Stomach (tissue), 9 donors: ENCODE data around the gene HRH1. TPM values are rescaled to one million over a fixed set of nuclear protein-coding genes. Genes with fewer than 3 reads are reported as not detected.

Experiments
- DNase-seq, 2 donors: peaks; one replicate each; pipeline versions ENCODE4 v3.0.0 to v3.0.0-alpha.2; 2013 to 2019
- H3K27ac ChIP-seq, 5 donors: fragments of 200-600 bp in 4 of 5; sonication (generic) in 4 of 5; one replicate each; pipeline ENCODE4 v1.5.1; 2013 to 2019; ENCODE audit warnings: mild to moderate bottlenecking in 1 of 5, moderate library complexity in 1 of 5
- H3K27me3 ChIP-seq, 3 donors: fragments of 200-600 bp; sonication (generic); one replicate each; pipeline ENCODE4 v1.5.1; 2017 to 2019; ENCODE audit warnings: mixed run types in 1 of 3
- H3K36me3 ChIP-seq, 4 donors: fragments of 200-600 bp; sonication (generic); 1 replicate in 3 of 4; 2 replicates in 1 of 4; pipeline ENCODE4 v1.5.1; 2016 to 2019
- H3K4me1 ChIP-seq, 4 donors: fragments of 200-600 bp; sonication (generic); one replicate each; pipeline ENCODE4 v1.5.1; 2016 to 2019
- H3K4me3 ChIP-seq, 4 donors: fragments of 200-600 bp; sonication (generic) in 3 of 4; one replicate each; pipeline ENCODE4 v1.5.1; 2016 to 2019; ENCODE audit warnings: mild to moderate bottlenecking in 1 of 4
- H3K9me3 ChIP-seq, 4 donors: fragments of 200-600 bp; sonication (generic); one replicate each; pipeline ENCODE4 v1.5.1; 2016 to 2019
- CTCF ChIP-seq, 7 experiments: fragments of 450-650 bp in 4 of 7; fragments of 200-600 bp in 3 of 7; sonication (generic) in 3 of 7; IDR thresholded peaks; one replicate each; pipeline ENCODE4 v1.5.1; 2016 to 2019; ENCODE audit warnings: antibody characterized with exemption in 7 of 7, control low read depth in 2 of 7, mild to moderate bottlenecking in 1 of 7
- EP300 ChIP-seq: sonication (generic); formaldehyde crosslinking; IDR thresholded peaks from one replicate; pipeline ENCODE4 v1.6.1; 2017; ENCODE audit warnings: antibody characterized with exemption
- POLR2A ChIP-seq, 4 donors: fragments of 450-650 bp; IDR thresholded peaks; one replicate each; pipeline ENCODE4 v1.6.1; 2016; ENCODE audit warnings: antibody characterized with exemption in 4 of 4, control low read depth in 2 of 4, mild to moderate bottlenecking in 1 of 4, moderate library complexity in 1 of 4
- POLR2AphosphoS5 ChIP-seq, 3 donors: sonication (generic); formaldehyde crosslinking; IDR thresholded peaks; one replicate each; pipeline ENCODE4 v1.6.1; 2016; ENCODE audit warnings: antibody characterized with exemption in 3 of 3
- WGBS, 5 donors: extraction: QIAGEN DNeasy Blood & Tissue Kit in 3 of 5; methylation state at CpG; one replicate each; pipeline versions ENCODE4 v1.1.5 to v1.1.7; 2013 to 2018; 5-methylcytosine and 5-hydroxymethylcytosine counted together
- intact Hi-C: fragments of 100-400 bp; cut with DNase I; formaldehyde crosslinking; loops from one replicate; pipeline ENCODE4 v1.15.1; 2023; ENCODE audit warnings: low total_unique reads
- polyA plus RNA-seq, 3 donors: library from polyadenylated mRNA; stranded (reverse); fragments of 200-250 nt; gene quantifications; one replicate each; pipeline ENCODE4 v1.2.3, GENCODE V29; 2013
- total RNA-seq, 5 donors: library from RNA; depleted of rRNA; stranded (reverse); fragments of >200 nt; gene quantifications; one replicate each; pipeline versions ENCODE4 v1.1.0 to v1.2.3, GENCODE V29; 2014 to 2016
- donor health status: healthy with polysubstance abuse.
- donor health status: Bipolar disorder and iron deficiency.
- donor health status: healthy.

The HRH1 gene
- total and polyA plus RNA-seq, 8 donors = under 0.01 to 5.0 (median 0.37) TPM; not detected in 1

- no peak for DNase-seq
- Histone ChIP-seq H3K36me3 (no peaks in the 10 kb centered on the region), H3K4me1 (no peaks in the 10 kb centered on the region), H3K27me3 (no peaks in the 10 kb centered on the region), H3K9me3 (no peaks in the 10 kb centered on the region), H3K4me3 (no peak overlapping the region), H3K27ac (no peak overlapping the region)
- intact Hi-C loops = no loop called here
- TF ChIP-seq CTCF (IDR thresholded peaks at IDR 0.05) (no peak), EP300 (no peak), POLR2A (IDR thresholded peaks at IDR 0.05) (no peak), POLR2AphosphoS5 (IDR thresholded peaks at IDR 0.05) (no peak)
- 85 to 94% (median 89%) methylated on average over 3 of the region's 3 CpGs for WGBS, 5 donors
These were observed 13.3 kb downstream of the HRH1 start for GRCh38 chr3:11167590-11167989.

DNA sequence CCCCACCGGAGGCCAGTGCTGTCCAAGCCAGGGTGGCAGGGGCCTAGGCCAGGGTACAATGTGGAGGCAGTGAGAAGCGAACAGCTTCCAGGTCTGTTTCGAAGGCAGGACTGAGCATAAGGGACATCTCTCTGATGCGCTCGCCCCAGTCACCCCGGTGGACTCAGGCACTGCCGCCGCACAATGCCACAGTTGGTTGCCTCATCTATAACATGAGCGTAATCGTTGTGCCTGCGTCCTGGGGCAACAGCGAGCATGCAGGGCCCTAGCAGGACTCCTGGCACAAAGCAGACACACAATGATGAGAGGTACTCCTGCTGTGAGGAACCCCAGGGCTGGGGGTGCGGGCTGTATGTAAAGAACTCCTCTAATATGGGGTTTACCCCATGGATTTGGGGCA is 14.1 kb downstream of the HRH1 start:
- intact Hi-C loops = no loop called here
- 82 to 96% (median 90%) methylated on average over 11 to 13 of the region's 13 CpGs for WGBS, 5 donors
- no peak for DNase-seq
- no peak for TF ChIP-seq POLR2AphosphoS5 (IDR thresholded peaks at IDR 0.05)
- TF ChIP-seq EP300 = no peak
- no peak for TF ChIP-seq POLR2A (IDR thresholded peaks at IDR 0.05)
- TF ChIP-seq CTCF (IDR thresholded peaks at IDR 0.05) = no peak
- Histone ChIP-seq H3K4me1 (no peaks in the 10 kb centered on the region), H3K36me3 (no peaks in the 10 kb centered on the region), H3K9me3 (no peaks in the 10 kb centered on the region), H3K27ac (no peak overlapping the region), H3K4me3 (no peak overlapping the region), H3K27me3 (no peaks in the 10 kb centered on the region)

GRCh38 chr3:11168881-11169805 is 14.8 kb downstream of the HRH1 start:
- intact Hi-C loops = no loop called here
- 72 to 82% (median 76%) methylated on average over 13 of the region's 13 CpGs for WGBS, 5 donors
- TF ChIP-seq POLR2A (IDR thresholded peaks at IDR 0.05) (no peak), POLR2AphosphoS5 (IDR thresholded peaks at IDR 0.05) (no peak), CTCF (IDR thresholded peaks at IDR 0.05) (no peak), EP300 (no peak)

DNA sequence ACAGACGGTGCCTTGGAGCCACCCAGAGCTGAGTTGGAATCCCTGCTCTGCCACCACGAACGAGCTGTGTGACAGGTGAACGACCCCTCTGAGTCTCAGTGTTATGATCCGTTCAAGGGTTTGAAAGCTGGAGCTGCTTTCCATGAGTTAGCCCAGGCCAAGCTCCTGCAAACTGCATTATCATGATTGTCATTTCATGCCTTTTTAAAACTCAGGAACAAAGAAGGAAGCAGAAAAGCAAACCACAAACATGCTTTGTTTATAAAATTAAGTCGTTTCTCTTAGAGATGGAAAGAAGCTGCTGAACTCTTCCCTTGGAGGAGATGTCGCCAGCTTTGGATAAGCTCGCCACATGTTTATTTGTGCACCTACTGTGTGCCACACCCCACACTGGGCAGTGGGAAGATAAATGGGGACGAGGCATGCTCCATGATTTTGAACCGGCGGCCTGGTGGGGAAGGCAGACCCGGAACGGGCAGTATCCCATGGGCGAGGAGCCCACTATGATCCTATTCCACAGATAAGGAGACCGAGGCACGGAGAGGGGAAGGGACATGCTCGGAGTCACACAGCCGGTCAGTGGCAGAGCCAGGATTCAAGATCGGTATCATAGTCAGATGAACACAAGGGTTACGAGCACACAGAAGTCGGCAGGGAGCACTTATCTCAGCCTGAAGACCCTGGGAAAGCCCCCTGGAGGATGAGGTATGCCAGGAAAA is 15.9 kb downstream of the HRH1 start:
- Histone ChIP-seq H3K9me3 (no peaks in the 10 kb centered on the region), H3K4me3 (no peak overlapping the region), H3K27ac (no peak overlapping the region), H3K36me3 (no peaks in the 10 kb centered on the region), H3K4me1 (no peaks in the 10 kb centered on the region), H3K27me3 (no peaks in the 10 kb centered on the region)
- DNase-seq = no peak
- WGBS, 5 donors = 69 to 75% (median 71%) methylated on average over 20 to 21 of the region's 21 CpGs
- no peak for TF ChIP-seq POLR2AphosphoS5 (IDR thresholded peaks at IDR 0.05)
- TF ChIP-seq CTCF (IDR thresholded peaks at IDR 0.05) = no peak
- TF ChIP-seq POLR2A (IDR thresholded peaks at IDR 0.05) = no peak
- no peak for TF ChIP-seq EP300
- intact Hi-C loops = no loop called here

More at GRCh38 chr3:11168881-11169805, 14.8 kb downstream of the HRH1 start:
- Histone ChIP-seq H3K27me3 (no peaks in the 10 kb centered on the region), H3K9me3 (no peaks in the 10 kb centered on the region), H3K36me3 (no peaks in the 10 kb centered on the region), H3K4me1 (no peaks in the 10 kb centered on the region), H3K27ac (no peak overlapping the region), H3K4me3 (no peak overlapping the region)
- no peak for DNase-seq
